ENCODE results near the gene SUCO.
"Not testable (repeated sequence)": the region's sequence is repeated elsewhere in the genome, so short reads cannot be mapped to it uniquely, and the experiment has no call there.

Gene SUCO

GRCh38 chr1:172581779-172582178, 48.8 kb downstream of the SUCO start:
- TF ChIP-seq EZH2 (IDR thresholded peaks at IDR 0.05) (no peak), POLR2AphosphoS5 (IDR thresholded peaks at IDR 0.05; ENCODE audit: borderline replicate concordance, low read depth, low read length) (no peak), FOXP2 (optimal IDR thresholded peaks at IDR 0.05; ENCODE audit: control extremely low read depth, extremely low read length, insufficient read depth) (no peak)
- H3K9me3 ChIP-seq (ENCODE audit: low read depth, low read length), result no peaks in the 10 kb centered on the region
- H3K9ac ChIP-seq (ENCODE audit: insufficient read length), result no peak overlapping the region
- no peak for DNase-seq (ENCODE audit: low read depth, low spot score)
- H3K27ac ChIP-seq, result no peak overlapping the region
- H3K4me3 ChIP-seq, result no peak overlapping the region
- H3K36me3 ChIP-seq (ENCODE audit: insufficient read depth, low read length), result peaks cover 21% of the 10 kb centered on the region

- H3K36me3 ChIP-seq (ENCODE audit: insufficient read depth, low read length), result peaks cover 20% of the 10 kb centered on the region
- H3K9me3 ChIP-seq (ENCODE audit: low read depth, low read length), result no peaks in the 10 kb centered on the region
- no peak overlapping the region for H3K9ac ChIP-seq (ENCODE audit: insufficient read length)
- H3K4me3 ChIP-seq, result no peak overlapping the region
- H3K27ac ChIP-seq, result no peak overlapping the region
- TF ChIP-seq POLR2AphosphoS5 (IDR thresholded peaks at IDR 0.05; ENCODE audit: borderline replicate concordance, low read depth, low read length), result no peak
- no peak for TF ChIP-seq EZH2 (IDR thresholded peaks at IDR 0.05)
- no peak for TF ChIP-seq FOXP2 (optimal IDR thresholded peaks at IDR 0.05; ENCODE audit: control extremely low read depth, extremely low read length, insufficient read depth)
- no peak for DNase-seq (ENCODE audit: low read depth, low spot score)
Measured at GRCh38 chr1:172582889-172583288, 49.9 kb downstream of the SUCO start.

DNA sequence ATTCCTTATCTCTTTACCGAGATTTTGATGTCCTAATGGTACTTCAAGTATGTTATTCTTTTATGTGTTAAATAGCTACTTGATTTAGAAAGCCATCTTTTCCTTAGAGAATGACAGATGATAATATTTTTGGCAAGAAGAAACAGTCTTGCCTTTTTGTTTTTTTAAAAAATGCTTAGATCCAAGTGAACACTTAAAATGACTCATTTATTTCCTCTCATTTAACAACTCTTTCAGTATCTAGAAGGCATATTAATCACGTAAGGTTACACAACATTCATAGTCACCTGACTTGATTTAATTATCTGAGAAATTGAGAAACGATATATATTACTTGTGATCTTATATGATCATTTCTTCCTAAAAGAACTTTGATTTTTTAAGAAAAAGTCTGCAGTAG, 52.4 kb downstream of the SUCO start:
- Histone ChIP-seq H3K36me3 (ENCODE audit: insufficient read depth, low read length) (peaks cover 23% of the 10 kb centered on the region), H3K9me3 (ENCODE audit: low read depth, low read length) (no peaks in the 10 kb centered on the region), H3K9ac (ENCODE audit: insufficient read length) (no peak overlapping the region), H3K27ac (no peak overlapping the region), H3K4me3 (no peak overlapping the region)
- TF ChIP-seq POLR2AphosphoS5 (IDR thresholded peaks at IDR 0.05; ENCODE audit: borderline replicate concordance, low read depth, low read length) (no peak), EZH2 (IDR thresholded peaks at IDR 0.05) (no peak), FOXP2 (optimal IDR thresholded peaks at IDR 0.05; ENCODE audit: control extremely low read depth, extremely low read length, insufficient read depth) (no peak)
- no peak for DNase-seq (ENCODE audit: low read depth, low spot score)

GRCh38 chr1:172585861-172586260, 52.9 kb downstream of the SUCO start:
- DNase-seq (ENCODE audit: low read depth, low spot score), result no peak
- TF ChIP-seq EZH2 (IDR thresholded peaks at IDR 0.05) (no peak), POLR2AphosphoS5 (IDR thresholded peaks at IDR 0.05; ENCODE audit: borderline replicate concordance, low read depth, low read length) (no peak), FOXP2 (optimal IDR thresholded peaks at IDR 0.05; ENCODE audit: control extremely low read depth, extremely low read length, insufficient read depth) (no peak)
- no peak overlapping the region for H3K27ac ChIP-seq
- no peak overlapping the region for H3K9ac ChIP-seq (ENCODE audit: insufficient read length)
- H3K4me3 ChIP-seq, result no peak overlapping the region
- no peaks in the 10 kb centered on the region for H3K9me3 ChIP-seq (ENCODE audit: low read depth, low read length)
- peaks cover 27% of the 10 kb centered on the region for H3K36me3 ChIP-seq (ENCODE audit: insufficient read depth, low read length)

- H3K9me3 ChIP-seq (ENCODE audit: low read depth, low read length), result no peaks in the 10 kb centered on the region
- DNase-seq (ENCODE audit: low read depth, low spot score), result no peak
- peaks cover 30% of the 10 kb centered on the region for H3K36me3 ChIP-seq (ENCODE audit: insufficient read depth, low read length)
- no peak overlapping the region for H3K27ac ChIP-seq
- TF ChIP-seq FOXP2 (optimal IDR thresholded peaks at IDR 0.05; ENCODE audit: control extremely low read depth, extremely low read length, insufficient read depth) (no peak), EZH2 (IDR thresholded peaks at IDR 0.05) (no peak), POLR2AphosphoS5 (IDR thresholded peaks at IDR 0.05; ENCODE audit: borderline replicate concordance, low read depth, low read length) (no peak)
- H3K9ac ChIP-seq (ENCODE audit: insufficient read length), result no peak overlapping the region
- H3K4me3 ChIP-seq, result no peak overlapping the region
Measured at GRCh38 chr1:172588296-172589291, 55.6 kb downstream of the SUCO start.

DNA sequence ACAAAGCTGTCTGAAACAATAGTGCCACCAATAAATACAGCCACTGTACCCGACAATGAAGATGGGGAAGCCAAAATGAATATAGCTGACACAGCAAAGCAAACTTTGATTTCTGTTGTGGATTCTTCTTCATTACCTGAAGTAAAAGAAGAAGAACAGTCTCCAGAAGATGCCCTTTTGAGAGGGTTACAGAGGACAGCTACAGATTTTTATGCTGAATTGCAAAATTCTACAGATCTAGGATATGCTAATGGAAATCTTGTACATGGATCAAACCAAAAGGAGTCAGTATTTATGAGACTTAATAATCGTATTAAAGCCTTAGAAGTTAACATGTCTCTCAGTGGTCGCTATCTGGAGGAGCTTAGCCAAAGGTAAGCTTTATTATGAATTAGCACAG, 56.6 kb downstream of the SUCO start:
- Histone ChIP-seq H3K27ac (no peak overlapping the region), H3K36me3 (ENCODE audit: insufficient read depth, low read length) (peaks cover 30% of the 10 kb centered on the region)

GRCh38 chr1:172591429-172591828, 58.5 kb downstream of the SUCO start:
- H3K27ac ChIP-seq; DNase-seq (ENCODE audit: low read depth, low spot score); H3K9me3 ChIP-seq (ENCODE audit: low read depth, low read length); H3K4me3 ChIP-seq; H3K9ac ChIP-seq (ENCODE audit: insufficient read length): not testable (repeated sequence)
- peaks cover 27% of the 10 kb centered on the region for H3K36me3 ChIP-seq (ENCODE audit: insufficient read depth, low read length)

More for the DNA sequence above, 56.6 kb downstream of the SUCO start:
- no peak overlapping the region for H3K9ac ChIP-seq (ENCODE audit: insufficient read length)
- H3K4me3 ChIP-seq, result no peak overlapping the region
- DNase-seq (ENCODE audit: low read depth, low spot score), result no peak
- TF ChIP-seq FOXP2 (optimal IDR thresholded peaks at IDR 0.05; ENCODE audit: control extremely low read depth, extremely low read length, insufficient read depth) (no peak), EZH2 (IDR thresholded peaks at IDR 0.05) (no peak), POLR2AphosphoS5 (IDR thresholded peaks at IDR 0.05; ENCODE audit: borderline replicate concordance, low read depth, low read length) (no peak)
- no peaks in the 10 kb centered on the region for H3K9me3 ChIP-seq (ENCODE audit: low read depth, low read length)

DNA sequence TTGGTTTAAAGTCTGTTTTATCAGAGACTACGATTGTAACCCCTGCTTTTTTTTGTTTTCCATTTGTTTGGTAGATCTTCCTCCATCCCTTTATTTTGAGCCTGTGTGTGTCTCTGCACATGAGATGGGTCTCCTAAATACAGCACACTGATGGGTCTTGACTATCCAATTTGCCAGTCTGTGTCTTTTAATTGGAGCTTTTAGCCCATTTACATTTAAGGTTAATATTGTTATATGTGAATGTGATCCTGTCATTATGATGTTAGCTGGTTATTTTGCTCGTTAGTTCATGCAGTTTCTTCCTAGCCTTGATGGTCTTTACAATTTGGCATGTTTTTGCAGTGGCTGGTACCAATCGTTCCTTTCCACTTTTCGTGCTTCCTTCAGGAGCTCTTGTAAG, 62.1 kb downstream of the SUCO start:
- DNase-seq (ENCODE audit: low read depth, low spot score); H3K4me3 ChIP-seq; H3K9ac ChIP-seq (ENCODE audit: insufficient read length); H3K27ac ChIP-seq; H3K9me3 ChIP-seq (ENCODE audit: low read depth, low read length): not testable (repeated sequence)
- peaks cover 23% of the 10 kb centered on the region for H3K36me3 ChIP-seq (ENCODE audit: insufficient read depth, low read length)

DNA sequence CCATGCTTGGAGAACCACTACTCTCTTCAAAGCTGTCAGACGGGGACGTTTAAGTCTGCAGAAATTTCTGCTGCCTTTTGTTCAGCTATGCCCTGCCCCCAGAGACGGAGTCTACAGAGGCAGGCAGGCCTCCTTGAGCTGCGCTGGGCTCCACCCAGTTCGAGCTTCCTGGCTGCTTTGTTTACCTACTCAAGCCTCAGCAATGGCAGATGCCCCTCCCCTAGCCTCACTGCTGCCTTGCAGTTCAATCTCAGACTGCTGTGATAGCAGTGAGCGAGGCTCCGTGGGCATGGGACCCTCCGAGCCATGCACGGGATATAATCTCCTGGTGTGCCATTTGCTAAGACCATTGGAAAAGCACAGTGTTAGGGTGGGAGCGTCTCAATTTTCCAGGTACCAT, 63.8 kb downstream of the SUCO start:
- not testable (repeated sequence) for H3K27ac ChIP-seq; H3K9ac ChIP-seq (ENCODE audit: insufficient read length); H3K4me3 ChIP-seq; DNase-seq (ENCODE audit: low read depth, low spot score); H3K9me3 ChIP-seq (ENCODE audit: low read depth, low read length)
- peaks cover 12% of the 10 kb centered on the region for H3K36me3 ChIP-seq (ENCODE audit: insufficient read depth, low read length)

Measured in SK-N-MC (cell line).